Motor neuron (in vitro differentiated cells): ENCODE results near the gene ADAM29. TPM values are rescaled to one million over a fixed set of nuclear protein-coding genes. Genes with fewer than 3 reads are reported as not detected.
"Not testable (repeated sequence)": the region's sequence is repeated elsewhere in the genome, so short reads cannot be mapped to it uniquely, and the experiment has no call there.

Source experiments
- ATAC-seq, 8 experiments: fragments of 200-7000 bp; cut with Tn5 transposase; replicated peaks in 6 of 8; 2 replicates each; pipeline ENCODE4 v1.8.0; 2021; ENCODE audit warnings: mild to moderate bottlenecking in 8 of 8, moderate library complexity in 8 of 8
- H3K27ac ChIP-seq, 2 donors: fragments of 250-450 bp; sonication (Bioruptor Pico); 2 replicates each; pipeline ENCODE4 v1.9.0; 2021; ENCODE audit warnings: antibody characterized with exemption in 2 of 2, mild to moderate bottlenecking in 2 of 2, moderate library complexity in 1 of 2
- H3K4me1 ChIP-seq, 2 donors: fragments of 250-450 bp; sonication (Bioruptor Pico); replicated peaks in 1 of 2; 2 replicates each; pipeline ENCODE4 v1.6.1; 2021; ENCODE audit warnings: antibody characterized with exemption in 2 of 2, mild to moderate bottlenecking in 2 of 2, moderate library complexity in 1 of 2
- H3K4me3 ChIP-seq, 5 donors: fragments of 250-450 bp; sonication (Bioruptor Pico); 2 replicates each; pipeline ENCODE4 v1.9.0; 2021; ENCODE audit warnings: antibody characterized with exemption in 5 of 5, mild to moderate bottlenecking in 5 of 5, moderate library complexity in 4 of 5
- WGBS, 10 experiments: fragments of 450-650 bp; shearing (Covaris generic); methylation state at CpG; one replicate each; pipeline ENCODE4 v1.0.0; 2022; 5-methylcytosine and 5-hydroxymethylcytosine counted together
- in situ Hi-C, 9 experiments: fragments of 400-800 bp; cut with MboI; loops; one replicate each; pipeline ENCODE4 v1.15.0; 2021; ENCODE audit warnings: low sequenced_read_pairs in 9 of 9, low pct_unique_long_range_greater_than_20kb in 2 of 9; ENCODE audit not compliant: unreplicated experiment in 9 of 9
- total RNA-seq, 8 experiments: library from RNA; unstranded; fragments of 300-600 nt; gene quantifications; 2 replicates each; pipeline versions ENCODE4 v1.2.3 to v1.2.4, GENCODE V29; 2022

Gene ADAM29
- total RNA-seq, 8 experiments from 2014 or later, result 0.13 to 1.2 (median 0.78) TPM; not detected in 1

- in situ Hi-C loops, ATAC-seq, H3K27ac ChIP-seq, H3K4me3 ChIP-seq, H3K4me1 ChIP-seq: not testable (repeated sequence)
- 80% methylated on average over 1 of the region's 5 CpGs; no CpG with 5 or more reads in 9 of the 10 experiments for WGBS, 10 experiments
Measured at GRCh38 chr4:174983870-174984269, 65.7 kb downstream of the ADAM29 start.

- Histone ChIP-seq H3K4me3 (no peak overlapping the region), H3K4me1 (no peaks in the 10 kb centered on the region), H3K27ac (no peak overlapping the region)
- in situ Hi-C loops, result no loop called here
- no peak for ATAC-seq
- 0 to 92% (median 48%) methylated on average over 1 to 7 of the region's 8 CpGs; no CpG with 5 or more reads in 4 of the 10 experiments for WGBS, 10 experiments
Measured at GRCh38 chr4:174989791-174990190, 71.6 kb downstream of the ADAM29 start.

GRCh38 chr4:174993916-174994315 lies 75.8 kb downstream of the ADAM29 start:
- WGBS, 10 experiments, result 6 to 100% (median 63%) methylated on average over 1 of the region's 1 CpG; no CpG with 5 or more reads in 2 of the 10 experiments

GRCh38 chr4:174996079-174996478 lies 77.9 kb downstream of the ADAM29 start:
- Histone ChIP-seq H3K4me1 (no peaks in the 10 kb centered on the region), H3K27ac (no peak overlapping the region), H3K4me3 (no peak overlapping the region)
- WGBS, 10 experiments, result 0 to 92% (median 61%) methylated on average over 1 of the region's 1 CpG; no CpG with 5 or more reads in 2 of the 10 experiments
- no peak for ATAC-seq
- in situ Hi-C loops, result no loop called here

More at GRCh38 chr4:174993916-174994315, 75.8 kb downstream of the ADAM29 start:
- ATAC-seq, result no peak
- Histone ChIP-seq H3K4me1 (no peaks in the 10 kb centered on the region), H3K4me3 (no peak overlapping the region), H3K27ac (no peak overlapping the region)
- in situ Hi-C loops, result no loop called here

- in situ Hi-C loops, result no loop called here
- Histone ChIP-seq H3K4me1 (no peaks in the 10 kb centered on the region), H3K27ac (no peak overlapping the region), H3K4me3 (no peak overlapping the region)
- WGBS, 10 experiments, result 0 to 89% (median 66%) methylated on average over 1 to 4 of the region's 4 CpGs
- no peak for ATAC-seq
Measured at GRCh38 chr4:174999407-174999806, 81.2 kb downstream of the ADAM29 start.

- ATAC-seq, result no peak
- Histone ChIP-seq H3K27ac (no peak overlapping the region), H3K4me1 (no peaks in the 10 kb centered on the region), H3K4me3 (no peak overlapping the region)
- in situ Hi-C loops, result no loop called here
- 4 to 100% (median 76%) methylated on average over 1 to 3 of the region's 3 CpGs; no CpG with 5 or more reads in 2 of the 10 experiments for WGBS, 10 experiments
Measured at GRCh38 chr4:175017751-175018150, 99.6 kb downstream of the ADAM29 start.

- H3K27ac ChIP-seq, in situ Hi-C loops, H3K4me1 ChIP-seq, H3K4me3 ChIP-seq, ATAC-seq: not testable (repeated sequence)
- 0 to 100% (median 33%) methylated on average over 1 to 2 of the region's 20 CpGs; no CpG with 5 or more reads in 5 of the 10 experiments for WGBS, 10 experiments
Measured at GRCh38 chr4:175019447-175019846, 101.3 kb downstream of the ADAM29 start.

Other genes with a start within 250 kb of the ADAM29 start
- 1 to 10 TPM in 4 of 8 experiments, under 1 TPM in 3, not detected in 1; 0.05 to 7.2 (median 1.4) TPM for gene GLRA3, start 89.1 kb upstream of the ADAM29 start, total RNA-seq